ENCODE data around the gene PEX14.

The PEX14 gene

DNA sequence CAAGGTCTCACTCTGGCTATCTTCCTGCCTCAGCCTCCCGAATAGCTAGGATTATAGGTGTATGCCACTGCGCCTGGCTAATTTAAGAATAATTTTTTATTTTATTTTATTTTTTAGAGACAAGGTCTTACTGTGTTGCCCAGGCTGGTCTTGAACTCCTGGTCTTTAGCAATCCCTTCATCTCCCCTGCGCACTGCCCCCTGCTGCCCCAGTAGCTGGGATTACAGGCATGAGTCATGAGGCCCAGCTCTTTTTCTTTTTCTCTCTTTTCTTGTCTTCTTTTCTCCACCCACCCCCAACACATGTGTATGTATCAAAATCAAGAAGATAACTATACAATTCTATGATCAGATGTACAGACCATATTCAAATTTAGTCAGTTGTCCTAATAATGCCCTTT lies 87.2 kb downstream of the PEX14 start:
- no peak overlapping the region for H3K4me3 ChIP-seq (ENCODE audit: control insufficient read depth, low read depth, low read length)
- TF ChIP-seq, protein P1, sequence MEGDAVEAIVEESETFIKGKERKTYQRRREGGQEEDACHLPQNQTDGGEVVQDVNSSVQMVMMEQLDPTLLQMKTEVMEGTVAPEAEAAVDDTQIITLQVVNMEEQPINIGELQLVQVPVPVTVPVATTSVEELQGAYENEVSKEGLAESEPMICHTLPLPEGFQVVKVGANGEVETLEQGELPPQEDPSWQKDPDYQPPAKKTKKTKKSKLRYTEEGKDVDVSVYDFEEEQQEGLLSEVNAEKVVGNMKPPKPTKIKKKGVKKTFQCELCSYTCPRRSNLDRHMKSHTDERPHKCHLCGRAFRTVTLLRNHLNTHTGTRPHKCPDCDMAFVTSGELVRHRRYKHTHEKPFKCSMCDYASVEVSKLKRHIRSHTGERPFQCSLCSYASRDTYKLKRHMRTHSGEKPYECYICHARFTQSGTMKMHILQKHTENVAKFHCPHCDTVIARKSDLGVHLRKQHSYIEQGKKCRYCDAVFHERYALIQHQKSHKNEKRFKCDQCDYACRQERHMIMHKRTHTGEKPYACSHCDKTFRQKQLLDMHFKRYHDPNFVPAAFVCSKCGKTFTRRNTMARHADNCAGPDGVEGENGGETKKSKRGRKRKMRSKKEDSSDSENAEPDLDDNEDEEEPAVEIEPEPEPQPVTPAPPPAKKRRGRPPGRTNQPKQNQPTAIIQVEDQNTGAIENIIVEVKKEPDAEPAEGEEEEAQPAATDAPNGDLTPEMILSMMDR (IDR thresholded peaks at IDR 0.05; ENCODE audit: control insufficient read depth, insufficient read depth, low read depth, low read length, missing control alignments) = peak; percentile 24
- DNase-seq (ENCODE audit: low read depth) = no peak

DNA sequence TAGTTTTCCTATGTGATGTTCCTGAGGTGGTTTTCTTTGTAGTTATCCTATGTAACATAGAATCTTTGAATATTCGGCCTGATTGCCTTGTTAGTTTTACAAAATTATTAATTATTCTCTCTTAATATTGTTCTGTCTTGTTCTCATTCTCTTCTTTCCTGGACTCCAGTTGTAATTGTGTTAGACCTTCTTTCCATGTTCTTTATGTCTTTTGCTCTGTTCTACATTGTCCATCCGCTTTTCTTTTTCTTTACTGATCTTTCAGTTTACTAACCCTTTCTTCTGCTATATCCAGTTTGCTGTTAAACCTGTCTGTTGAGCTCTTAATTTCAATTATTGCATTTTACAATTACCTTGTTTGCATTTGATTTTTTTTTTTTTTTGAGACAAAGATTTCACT lies 89.3 kb downstream of the PEX14 start:
- TF ChIP-seq, protein P1 (IDR thresholded peaks at IDR 0.05; ENCODE audit: control insufficient read depth, insufficient read depth, low read depth, low read length, missing control alignments) = no peak
- no peak overlapping the region for H3K4me3 ChIP-seq (ENCODE audit: control insufficient read depth, low read depth, low read length)
- DNase-seq (ENCODE audit: low read depth) = no peak

DNA sequence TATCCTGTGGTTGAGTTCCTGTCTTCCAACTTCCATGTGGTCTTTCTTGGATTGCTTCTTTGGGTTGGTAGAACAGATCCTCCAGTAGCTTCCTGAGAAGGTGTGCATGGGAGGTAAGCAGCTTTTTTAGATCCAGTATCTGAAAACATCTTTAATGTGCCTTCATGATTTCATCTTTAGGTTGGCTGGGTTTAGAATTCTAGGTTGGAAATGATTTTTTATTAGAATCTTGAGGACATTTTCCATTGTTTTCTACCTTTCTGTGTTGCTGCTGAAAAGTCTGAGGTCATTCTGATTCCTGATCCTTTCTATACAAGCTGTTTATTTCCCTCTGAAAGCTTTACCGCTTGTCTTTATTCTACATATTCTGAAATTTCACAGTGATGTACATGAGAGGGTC lies 94.8 kb downstream of the PEX14 start:
- no peak for DNase-seq (ENCODE audit: low read depth)
- TF ChIP-seq, protein P1 (IDR thresholded peaks at IDR 0.05; ENCODE audit: control insufficient read depth, insufficient read depth, low read depth, low read length, missing control alignments) = no peak
- no peak overlapping the region for H3K4me3 ChIP-seq (ENCODE audit: control insufficient read depth, low read depth, low read length)

DNA sequence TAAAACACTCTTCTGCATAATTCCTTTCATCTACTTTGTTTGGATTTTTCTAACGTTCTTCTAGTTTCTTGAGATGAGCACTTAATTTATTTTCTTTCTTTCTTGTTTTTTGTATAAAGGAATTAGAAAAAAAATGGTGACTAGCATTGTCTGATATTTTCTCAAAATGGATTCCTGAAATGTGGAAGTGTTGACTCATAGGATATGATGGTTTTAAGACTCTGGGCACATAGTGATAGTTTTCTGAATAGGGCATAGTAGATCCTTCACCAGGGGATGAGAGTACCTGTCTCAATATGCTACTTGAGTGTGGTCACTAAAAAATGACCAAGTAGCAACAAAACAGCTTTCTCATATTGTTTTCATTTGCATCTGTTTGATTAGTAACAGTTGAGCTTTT lies 100.9 kb downstream of the PEX14 start:
- TF ChIP-seq, protein P1 (IDR thresholded peaks at IDR 0.05; ENCODE audit: control insufficient read depth, insufficient read depth, low read depth, low read length, missing control alignments) = no peak
- H3K4me3 ChIP-seq (ENCODE audit: control insufficient read depth, low read depth, low read length) = no peak overlapping the region
- peak; percentile 20 for DNase-seq (ENCODE audit: low read depth)

DNA sequence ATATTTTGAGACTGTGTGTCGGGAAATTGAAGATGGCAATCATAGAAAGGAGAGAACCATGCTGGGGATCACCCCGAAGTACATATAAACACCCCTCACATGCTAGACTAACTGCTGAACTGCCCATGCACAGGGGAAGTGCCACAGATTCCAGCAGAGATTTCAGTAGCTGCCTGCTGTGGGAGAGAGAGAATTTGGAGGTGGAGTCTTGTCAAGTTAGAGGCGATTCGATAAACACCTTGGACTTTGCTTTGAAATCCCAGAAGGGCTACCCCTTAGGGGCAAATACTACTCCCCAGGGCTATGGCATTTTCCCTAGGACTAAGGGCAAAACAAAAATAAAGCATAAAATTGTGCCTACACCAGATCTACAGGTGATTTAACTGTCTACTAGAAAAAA lies 103.3 kb downstream of the PEX14 start:
- DNase-seq (ENCODE audit: low read depth) = no peak
- TF ChIP-seq, protein P1 (IDR thresholded peaks at IDR 0.05; ENCODE audit: control insufficient read depth, insufficient read depth, low read depth, low read length, missing control alignments) = no peak
- H3K4me3 ChIP-seq (ENCODE audit: control insufficient read depth, low read depth, low read length) = no peak overlapping the region

- TF ChIP-seq, protein P1 (IDR thresholded peaks at IDR 0.05; ENCODE audit: control insufficient read depth, insufficient read depth, low read depth, low read length, missing control alignments) = no peak
- H3K4me3 ChIP-seq (ENCODE audit: control insufficient read depth, low read depth, low read length) = no peak overlapping the region
- DNase-seq (ENCODE audit: low read depth) = no peak
Measured at GRCh38 chr1:10583641-10584040, 108.9 kb downstream of the PEX14 start.

- DNase-seq (ENCODE audit: low read depth) = no peak
- TF ChIP-seq, protein P1 (IDR thresholded peaks at IDR 0.05; ENCODE audit: control insufficient read depth, insufficient read depth, low read depth, low read length, missing control alignments) = no peak
- no peak overlapping the region for H3K4me3 ChIP-seq (ENCODE audit: control insufficient read depth, low read depth, low read length)
Measured at GRCh38 chr1:10585242-10585641, 110.5 kb downstream of the PEX14 start.

Data from AG09309 (cell line).